Endothelial cell of umbilical vein (primary cell): ENCODE measurements around the gene ITPR1. TPM values are rescaled to one million over a fixed set of nuclear protein-coding genes. Genes with fewer than 3 reads are reported as not detected.

Experiments
- BruUV-seq: library from RNA; stranded (reverse); fragments of 400-500 nt; replicated peaks from 2 replicates; lab custom pipeline; 2021; lab: Mats Ljungman, UMichigan
- CTCF ChIA-PET: fragments of 300-600, 350-600 bp; sonication (Branson Sonifier 250); formaldehyde crosslinking; loops from one replicate; lab custom pipeline; 2021; ENCODE audit warnings: antibody characterized with exemption, inconsistent platforms; lab: Charles Lee
- POLR2A ChIA-PET: fragments of 300-600, 350-600 bp; sonication (Branson Sonifier 250); formaldehyde crosslinking; loops from one replicate; lab custom pipeline; 2021; ENCODE audit warnings: antibody characterized with exemption, inconsistent platforms; lab: Charles Lee
- DNase-seq: peaks from one replicate; pipeline ENCODE4 v3.0.0-alpha.2; 2011; ENCODE audit warnings: low read depth, low spot score
- FAIRE-seq: peaks from 2 replicates; lab custom pipeline; 2011; peaks lifted over from hg19 to GRCh38; lab: Jason Lieb, UNC
- H2AFZ ChIP-seq: 2 replicates; pipeline ENCODE4 v1.6.0; 2012; ENCODE audit warnings: low read depth, low read length, control low read depth, inconsistent platforms
- H3K27ac ChIP-seq: 2 replicates; pipeline ENCODE4 v1.5.1; 2011; ENCODE audit warnings: low read depth, mild to moderate bottlenecking, control low read depth, low read length, moderate library complexity; ENCODE audit not compliant: insufficient read depth
- H3K27me3 ChIP-seq, 2 experiments: 2 replicates each; pipeline versions ENCODE4 v1.6.0 to v1.6.1; 2011; ENCODE audit warnings: low read length in 2 of 2, mixed read lengths in 1 of 2; ENCODE audit not compliant: control insufficient read depth in 2 of 2, insufficient read depth in 2 of 2
- H3K36me3 ChIP-seq, 2 experiments: 2 replicates in 1 of 2; 3 replicates in 1 of 2; pipeline ENCODE4 v1.5.1; 2011; ENCODE audit warnings: low read length in 2 of 2, mild to moderate bottlenecking in 1 of 2, moderate library complexity in 1 of 2; ENCODE audit not compliant: control insufficient read depth in 2 of 2, insufficient read depth in 2 of 2; ENCODE audit errors: extremely low read depth in 1 of 2
- H3K4me1 ChIP-seq: 3 replicates; pipeline ENCODE4 v1.5.1; 2011; ENCODE audit warnings: mild to moderate bottlenecking, low read length; ENCODE audit not compliant: control insufficient read depth, insufficient read depth; ENCODE audit errors: extremely low read depth
- H3K4me2 ChIP-seq: 2 replicates; pipeline ENCODE4 v1.6.1; 2011; ENCODE audit warnings: low read length, control low read depth, mixed read lengths; ENCODE audit not compliant: insufficient read depth
- H3K4me3 ChIP-seq, 3 experiments: fragments of 200-600 bp in 1 of 3; sonication (generic), shearing (Covaris generic) in 1 of 3; replicated peaks in 1 of 3; 2 replicates each; pipeline ENCODE4 v1.5.1; 2011 to 2016; ENCODE audit warnings: control low read depth in 3 of 3, low read length in 3 of 3, mild to moderate bottlenecking in 2 of 3, inconsistent platforms in 1 of 3, low read depth in 1 of 3, moderate library complexity in 1 of 3; ENCODE audit not compliant: insufficient read depth in 1 of 3
- H3K79me2 ChIP-seq: 2 replicates; pipeline ENCODE4 v1.6.0; 2012; ENCODE audit warnings: low read length, inconsistent platforms; ENCODE audit not compliant: control insufficient read depth, insufficient read depth
- H3K9ac ChIP-seq: replicated peaks from 2 replicates; pipeline ENCODE3; 2011; ENCODE audit warnings: low read length, control low read depth; ENCODE audit not compliant: insufficient read depth; ENCODE audit errors: extremely low read depth
- H3K9me1 ChIP-seq: replicated peaks from 3 replicates; pipeline ENCODE4 v1.6.0; 2011; ENCODE audit warnings: mild to moderate bottlenecking, low read length; ENCODE audit not compliant: control insufficient read depth, insufficient read depth; ENCODE audit errors: extremely low read depth
- H3K9me3 ChIP-seq: replicated peaks from 2 replicates; pipeline ENCODE4 v1.5.1; 2012; ENCODE audit warnings: low read length, inconsistent platforms; ENCODE audit not compliant: control insufficient read depth, insufficient read depth
- H4K20me1 ChIP-seq: replicated peaks from 2 replicates; pipeline ENCODE3; 2011; ENCODE audit warnings: mild to moderate bottlenecking, low read length; ENCODE audit not compliant: control insufficient read depth, insufficient read depth; ENCODE audit errors: extremely low read depth
- EZH2 ChIP-seq: IDR thresholded peaks from 2 replicates; pipeline ENCODE4 v1.6.1; 2012; ENCODE audit warnings: borderline replicate concordance, low read depth, mild to moderate bottlenecking, moderate library complexity, low read length, inconsistent platforms; ENCODE audit not compliant: severe bottlenecking
- FOS ChIP-seq: IDR thresholded peaks from 2 replicates; pipeline ENCODE4 v1.6.1; 2011; ENCODE audit warnings: mild to moderate bottlenecking, low read length, moderate library complexity, borderline replicate concordance; ENCODE audit not compliant: insufficient read depth
- GATA2 ChIP-seq: IDR thresholded peaks from 2 replicates; pipeline ENCODE4 v1.7.0; 2011; ENCODE audit warnings: low read depth, mild to moderate bottlenecking, moderate library complexity, mixed read lengths, low read length; ENCODE audit not compliant: insufficient read length, insufficient read depth
- JUN ChIP-seq: IDR thresholded peaks from 2 replicates; pipeline ENCODE4 v1.6.1; 2011; ENCODE audit warnings: borderline replicate concordance, low read depth; ENCODE audit not compliant: insufficient read length, insufficient read depth
- MYC ChIP-seq: IDR thresholded peaks from one replicate; pipeline ENCODE4 v1.6.1; 2011; ENCODE audit warnings: mild to moderate bottlenecking, low read depth, low read length
- POLR2A ChIP-seq: IDR thresholded peaks from 2 replicates; pipeline ENCODE4 v1.6.1; 2012; ENCODE audit warnings: low read depth, mild to moderate bottlenecking, control low read depth, low read length
- POLR2AphosphoS5 ChIP-seq: IDR thresholded peaks from 2 replicates; pipeline ENCODE4 v1.6.1; 2012; ENCODE audit warnings: low read depth, mild to moderate bottlenecking, control low read depth, low read length, moderate library complexity; ENCODE audit not compliant: insufficient read depth
- dilution Hi-C: fragments of 300-500 bp; cut with MboI; formaldehyde crosslinking; loops from one replicate; pipeline ENCODE4 v1.15.0; 2019; ENCODE audit warnings: low sequenced_read_pairs; ENCODE audit not compliant: extremely low pct_ligation_motif_present
- intact Hi-C: fragments of 100-400 bp; cut with micrococcal nuclease; formaldehyde crosslinking; loops from one replicate; pipeline ENCODE4 v1.10.0; 2022
- polyA plus RNA-seq, 4 experiments: library from polyadenylated mRNA; depleted of rRNA in 3 of 4; stranded (reverse) in 3 of 4; unstranded in 1 of 4; fragments of >200 nt; gene quantifications; 2 replicates each; pipeline versions ENCODE4 v1.2.1 to v1.2.3, GENCODE V29; 2011 to 2012; ENCODE audit warnings: missing spikeins in 1 of 4
- total RNA-seq: library from RNA; stranded (reverse); gene quantifications from 2 replicates; pipeline ENCODE4 v1.2.3, GENCODE V29; 2021
- TF ChIP-seq, protein P1 (sequence below): IDR thresholded peaks from 2 replicates; pipeline ENCODE4 v1.6.1; 2011; ENCODE audit not compliant: insufficient read depth, insufficient read length
- TF ChIP-seq, protein P2 (sequence below), 2 donors: IDR thresholded peaks; 1 replicate in 1 of 2; 2 replicates in 1 of 2; pipeline ENCODE4 v1.5.1; 2011; ENCODE audit warnings: low read length in 2 of 2, mild to moderate bottlenecking in 2 of 2, moderate library complexity in 2 of 2, control low read depth in 1 of 2, inconsistent platforms in 1 of 2, low read depth in 1 of 2; ENCODE audit not compliant: insufficient read depth in 1 of 2; ENCODE audit errors: extremely low read depth in 1 of 2

The ITPR1 gene
- total and polyA plus RNA-seq, 2 donors (not counting 3 experiments of a cell fraction or from before 2014, with no cell fraction given): 5.1 to 16.1 TPM

DNA sequence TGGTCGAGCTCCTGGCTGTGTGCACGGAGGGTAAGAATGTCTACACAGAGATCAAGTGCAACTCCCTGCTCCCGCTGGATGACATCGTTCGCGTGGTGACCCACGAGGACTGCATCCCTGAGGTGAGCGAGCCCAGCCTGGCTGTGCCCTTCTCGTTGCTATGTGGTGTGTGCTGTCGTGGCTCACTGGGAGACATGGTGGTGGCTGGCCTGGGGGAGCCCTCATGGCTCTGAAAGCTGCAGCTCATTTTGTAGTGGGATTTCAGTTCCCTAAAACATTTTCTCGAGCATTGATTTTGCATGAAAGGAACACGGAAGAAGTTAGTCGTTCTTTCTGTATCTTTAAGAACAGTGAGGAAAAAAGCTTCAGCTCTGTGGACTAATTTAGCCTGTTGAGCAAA, 200.5 kb downstream of the ITPR1 start:
- intact Hi-C loops (no loop called here), dilution Hi-C loops (no loop called here)
- no peak for FAIRE-seq
- no peak overlapping the region for H2AFZ ChIP-seq
- no peaks in the 10 kb centered on the region for H3K9me3 ChIP-seq
- DNase-seq: no peak
- ChIA-PET CTCF (interaction anchor here (1.2 kb wide), 1 partner anchor 18 kb away, joined by 3 read pairs; no protein-coding TSS in a partner anchor), POLR2A (no interaction called here)
- no peaks in the 10 kb centered on the region for H3K4me1 ChIP-seq
- H3K9ac ChIP-seq: no peak overlapping the region
- H4K20me1 ChIP-seq: no peaks in the 10 kb centered on the region
- no peaks in the 10 kb centered on the region for H3K79me2 ChIP-seq
- no peak overlapping the region for H3K4me2 ChIP-seq
- TF ChIP-seq, protein P1, sequence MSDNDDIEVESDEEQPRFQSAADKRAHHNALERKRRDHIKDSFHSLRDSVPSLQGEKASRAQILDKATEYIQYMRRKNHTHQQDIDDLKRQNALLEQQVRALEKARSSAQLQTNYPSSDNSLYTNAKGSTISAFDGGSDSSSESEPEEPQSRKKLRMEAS: no peak
- no peak for TF ChIP-seq FOS
- no peak for TF ChIP-seq JUN
- TF ChIP-seq EZH2: no peak
- TF ChIP-seq POLR2AphosphoS5: no peak
- no peak for TF ChIP-seq POLR2A
- no peak for TF ChIP-seq MYC
- no peak for TF ChIP-seq GATA2
- TF ChIP-seq, protein P2, sequence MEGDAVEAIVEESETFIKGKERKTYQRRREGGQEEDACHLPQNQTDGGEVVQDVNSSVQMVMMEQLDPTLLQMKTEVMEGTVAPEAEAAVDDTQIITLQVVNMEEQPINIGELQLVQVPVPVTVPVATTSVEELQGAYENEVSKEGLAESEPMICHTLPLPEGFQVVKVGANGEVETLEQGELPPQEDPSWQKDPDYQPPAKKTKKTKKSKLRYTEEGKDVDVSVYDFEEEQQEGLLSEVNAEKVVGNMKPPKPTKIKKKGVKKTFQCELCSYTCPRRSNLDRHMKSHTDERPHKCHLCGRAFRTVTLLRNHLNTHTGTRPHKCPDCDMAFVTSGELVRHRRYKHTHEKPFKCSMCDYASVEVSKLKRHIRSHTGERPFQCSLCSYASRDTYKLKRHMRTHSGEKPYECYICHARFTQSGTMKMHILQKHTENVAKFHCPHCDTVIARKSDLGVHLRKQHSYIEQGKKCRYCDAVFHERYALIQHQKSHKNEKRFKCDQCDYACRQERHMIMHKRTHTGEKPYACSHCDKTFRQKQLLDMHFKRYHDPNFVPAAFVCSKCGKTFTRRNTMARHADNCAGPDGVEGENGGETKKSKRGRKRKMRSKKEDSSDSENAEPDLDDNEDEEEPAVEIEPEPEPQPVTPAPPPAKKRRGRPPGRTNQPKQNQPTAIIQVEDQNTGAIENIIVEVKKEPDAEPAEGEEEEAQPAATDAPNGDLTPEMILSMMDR (IDR thresholded peaks at IDR 0.05; ENCODE audit: extremely low read depth in 1 of 2, insufficient read depth in 1 of 2, low read depth in 1 of 2, low read length in 2 of 2): no peak
- no peaks in the 10 kb centered on the region for H3K9me1 ChIP-seq
- H3K4me3 ChIP-seq: no peak overlapping the region
- BruUV-seq: no TSS peak
- H3K36me3 ChIP-seq: peaks cover 0 to 2% of the 10 kb centered on the region in 2 experiments
- H3K27me3 ChIP-seq: no peaks in the 10 kb centered on the region
- no peak overlapping the region for H3K27ac ChIP-seq
